HG02852 (cell line): ENCODE measurements around the gene PSMA3.
"Not testable (repeated sequence)": the region's sequence is repeated elsewhere in the genome, so short reads cannot be mapped to it uniquely, and the experiment has no call there.

Experiments used
- ATAC-seq: cut with Tn5 transposase; IDR thresholded peaks from one replicate; pipeline ENCODE4 v1.9.1; 2021; ENCODE audit warnings: mild to moderate bottlenecking, moderate library complexity; ENCODE audit not compliant: unreplicated experiment

The PSMA3 gene

GRCh38 chr14:58244556-58245387, at the start of gene PSMA3:
Gene PSMA3, plus strand, starts transcription at chr14:58244843. Its CDS starts 78 bp downstream, at chr14:58244921.
- ATAC-seq, result peak; percentile 92

GRCh38 chr14:58196198-58196597, 48.4 kb upstream of the PSMA3 start:
- ATAC-seq, result no peak

- ATAC-seq, result no peak
These were observed 46.6 kb upstream of the PSMA3 start for GRCh38 chr14:58198086-58198485.

DNA sequence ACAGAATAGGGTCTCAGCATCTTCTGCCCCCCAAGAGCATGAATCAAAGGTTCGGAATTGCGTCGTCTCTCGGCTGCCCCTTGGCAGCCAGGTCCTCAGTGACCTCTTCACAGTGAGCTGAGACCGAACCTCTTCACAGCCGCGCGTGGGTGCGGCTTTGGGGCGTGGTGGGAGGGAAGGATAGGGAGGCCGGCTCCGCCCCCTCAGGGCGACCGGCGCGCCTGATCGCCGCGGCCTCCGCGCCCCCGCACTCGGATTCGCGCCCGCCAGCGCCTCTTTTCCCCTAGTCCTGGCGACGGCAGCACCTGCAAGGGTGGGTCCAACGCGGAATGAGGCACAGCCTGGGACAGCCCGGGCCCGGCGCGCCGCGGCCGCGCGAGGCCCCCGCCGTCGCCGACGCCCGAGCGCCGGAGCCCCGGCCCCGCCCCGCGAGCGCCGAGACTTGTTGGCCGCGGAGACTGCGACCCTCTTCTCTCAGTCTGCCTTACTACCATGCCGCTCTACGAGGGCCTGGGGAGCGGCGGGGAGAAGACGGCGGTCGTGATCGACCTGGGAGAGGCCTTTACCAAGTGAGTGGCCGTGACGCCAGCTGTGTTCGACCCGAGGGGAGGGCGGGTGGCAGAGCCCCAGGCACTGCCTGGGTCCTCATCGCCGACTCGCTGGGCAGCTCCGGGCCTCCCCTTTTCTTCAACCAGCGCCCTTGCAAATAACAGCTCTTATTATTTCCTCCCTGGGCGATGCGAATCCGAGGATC, 44.7 kb upstream of the PSMA3 start, which contains the start of gene ACTR10:
ACTR10 (plus strand) TSS at position 424 of the 754 bp plus-strand sequence; CDS start at position 493, 69 bp downstream.
- peak; percentile 92 for ATAC-seq

DNA sequence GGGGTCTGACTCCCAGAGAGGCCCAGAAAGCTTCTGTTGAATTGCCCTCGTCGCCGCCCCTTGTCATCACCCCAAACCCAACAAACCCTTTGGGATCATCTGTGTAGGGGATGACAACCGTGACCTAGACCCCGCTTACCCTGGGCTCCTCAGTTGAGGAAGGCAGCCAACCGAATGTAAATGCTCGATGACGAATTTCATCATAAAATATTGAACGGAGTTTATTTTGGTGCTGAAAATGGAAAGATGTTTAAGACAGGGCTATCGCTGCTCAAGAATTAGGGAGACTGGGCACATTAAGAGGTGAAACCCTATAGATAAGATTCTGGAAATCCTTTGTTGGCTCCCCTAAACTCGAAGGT, 44.2 kb upstream of the PSMA3 start:
- ATAC-seq, result peak; percentile 20

GRCh38 chr14:58200846-58201245, 43.8 kb upstream of the PSMA3 start:
- ATAC-seq, result no peak

DNA sequence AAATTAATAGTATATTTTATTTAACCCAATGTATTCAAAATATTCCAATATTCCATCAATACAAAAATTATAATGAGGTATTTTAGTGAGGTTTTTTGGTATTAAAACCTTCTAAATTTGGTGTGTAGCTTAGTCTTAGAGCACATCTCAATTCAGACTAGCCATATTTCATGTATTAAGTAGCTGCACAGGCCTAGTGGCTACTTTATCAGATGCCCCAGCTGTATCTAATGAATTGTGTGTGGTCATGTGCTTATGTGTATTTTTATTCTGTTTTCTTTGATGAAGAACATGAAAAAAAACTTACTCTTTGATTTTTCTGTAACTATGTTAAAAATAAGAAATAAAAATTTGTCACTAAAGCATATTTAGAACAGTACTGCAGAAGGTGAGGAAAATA, 31.5 kb upstream of the PSMA3 start:
- ATAC-seq, result no peak

DNA sequence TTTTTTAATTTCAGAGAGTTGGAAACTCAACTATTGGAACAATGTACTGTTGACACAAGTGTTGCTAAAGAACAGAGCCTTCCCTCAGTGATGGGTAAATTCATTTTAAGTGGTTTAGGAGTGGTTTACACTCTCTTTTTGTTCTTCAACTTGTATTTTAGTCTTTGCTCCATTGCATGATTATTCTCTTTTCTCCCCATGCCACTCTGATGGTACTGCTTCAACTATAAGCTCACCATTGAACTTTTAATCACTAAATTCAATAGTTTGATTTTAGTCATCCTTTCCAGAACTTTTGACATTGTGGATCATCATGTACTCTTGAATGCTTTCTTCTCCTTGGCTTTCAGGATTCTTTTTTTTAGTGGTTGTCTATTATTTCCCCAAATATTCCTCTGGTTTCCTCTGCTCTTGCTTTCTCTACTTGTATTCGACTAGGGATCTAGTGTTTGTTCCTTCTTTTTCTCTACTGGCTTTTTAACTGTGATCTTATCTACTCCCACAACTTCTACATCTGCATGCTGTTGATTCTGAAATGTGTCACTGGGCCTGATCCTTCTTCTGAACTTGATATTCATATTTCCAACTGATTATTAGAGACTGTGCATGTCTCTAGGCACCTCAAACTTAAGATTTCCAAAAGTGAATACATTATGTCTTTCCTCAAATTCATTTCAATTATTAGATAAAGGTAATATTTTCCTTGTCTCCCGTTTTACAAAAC, 29.3 kb upstream of the PSMA3 start:
- no peak for ATAC-seq

- ATAC-seq, result no peak
These were observed 28.1 kb upstream of the PSMA3 start for GRCh38 chr14:58216544-58216943.

DNA sequence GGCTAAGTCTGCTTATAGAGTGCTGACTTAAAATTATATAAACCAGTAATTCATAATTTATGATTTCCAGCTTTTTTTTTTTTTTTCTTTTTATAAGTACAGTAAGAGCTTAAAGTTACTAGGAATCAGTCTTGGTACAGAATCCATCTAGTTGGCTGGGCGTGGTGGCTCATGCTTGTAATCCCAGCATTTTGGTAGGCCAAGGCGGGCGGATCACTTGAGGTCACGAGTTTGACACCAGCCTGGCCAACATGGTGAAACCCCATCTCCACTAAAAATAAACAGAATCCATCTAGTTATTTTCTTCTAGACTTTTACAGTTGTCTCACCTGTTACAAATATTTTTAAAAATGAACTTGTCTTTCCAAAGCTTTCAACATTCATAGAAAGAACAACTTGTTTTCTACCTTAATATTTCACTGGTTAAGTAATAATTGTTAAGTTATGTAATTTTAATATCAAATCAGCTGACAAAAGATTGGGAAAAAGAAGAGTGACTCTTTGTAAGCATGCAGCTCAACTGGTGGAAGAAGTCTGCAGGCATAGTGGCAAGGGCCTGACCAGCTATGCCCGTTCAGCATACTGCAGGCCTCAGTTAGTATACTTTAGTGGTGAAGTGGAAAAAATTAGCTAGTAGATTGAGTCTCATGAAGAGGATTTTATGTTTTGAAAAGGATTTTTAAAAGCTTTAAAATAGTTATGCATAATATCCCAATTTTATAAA, 17.4 kb upstream of the PSMA3 start:
- ATAC-seq, result no peak

DNA sequence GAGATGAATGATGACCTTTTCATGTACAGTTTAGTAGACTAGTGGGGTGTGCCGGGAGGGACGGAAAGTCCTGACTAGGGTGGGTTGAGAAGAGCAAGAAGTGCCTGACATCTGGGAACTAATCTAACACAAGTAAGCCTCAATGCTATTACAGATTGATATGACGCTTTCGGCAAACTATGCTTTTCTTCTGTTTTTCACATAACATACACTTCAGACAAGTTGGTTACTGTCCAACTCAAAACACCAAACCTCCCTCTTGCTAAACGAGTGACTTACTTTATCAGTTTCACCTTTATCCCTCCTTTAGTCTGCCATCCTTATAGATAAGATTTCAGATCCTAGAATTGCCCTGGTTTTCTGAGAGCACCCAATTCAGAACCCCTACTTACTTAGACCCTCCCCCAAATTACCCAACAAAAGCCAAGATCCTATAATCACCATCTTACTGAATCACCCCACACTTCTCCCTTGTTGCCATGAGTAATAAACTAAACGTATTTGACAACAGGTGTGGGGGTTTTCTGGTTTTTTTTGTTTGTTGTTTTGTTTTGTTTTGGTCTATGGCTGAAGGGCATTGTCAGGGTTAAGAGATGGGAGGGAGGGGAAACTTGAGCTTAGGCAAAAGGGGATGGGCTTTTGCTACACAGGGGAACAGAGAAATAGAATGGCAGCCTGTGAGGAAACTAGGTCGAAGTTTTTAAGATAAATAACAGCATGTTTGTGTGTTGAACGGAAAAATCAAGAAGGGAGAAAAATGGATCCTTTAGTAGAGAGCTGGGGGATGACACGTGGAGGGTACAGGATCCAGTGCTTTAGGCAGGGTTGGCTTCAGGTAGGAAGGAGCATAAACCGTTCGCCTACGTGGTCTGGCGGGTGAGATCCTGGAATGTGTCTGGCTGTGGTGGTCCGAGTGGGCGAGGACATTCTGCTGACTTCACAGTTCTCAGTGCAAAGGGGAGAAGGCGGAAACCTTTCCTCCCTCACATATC, 6.1 kb upstream of the PSMA3 start:
- ATAC-seq, result no peak

GRCh38 chr14:58239244-58240195, 5.1 kb upstream of the PSMA3 start:
- ATAC-seq, result no peak

GRCh38 chr14:58243790-58244555, 670 bp upstream of the PSMA3 start:
- ATAC-seq, result peak; percentile 30

DNA sequence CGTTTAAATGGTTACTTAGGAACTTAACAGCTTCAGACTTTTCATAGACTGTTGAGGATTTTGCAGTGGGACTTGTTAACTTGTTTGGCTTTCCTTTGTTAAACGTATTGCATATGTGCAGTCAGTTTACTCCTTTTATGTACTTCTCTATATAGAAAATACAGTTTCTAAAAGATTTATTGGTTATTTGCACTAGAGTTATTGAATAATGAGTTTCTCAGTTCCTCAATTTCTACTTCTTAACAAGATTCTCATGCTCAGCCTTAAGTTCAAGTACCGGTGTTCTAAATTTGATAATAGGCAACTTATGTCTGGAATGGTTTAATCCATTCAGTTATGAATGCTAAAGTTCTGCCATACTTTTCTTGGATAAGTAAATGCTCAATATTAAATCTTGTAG, 919 bp downstream of the PSMA3 start:
- ATAC-seq, result no peak

DNA sequence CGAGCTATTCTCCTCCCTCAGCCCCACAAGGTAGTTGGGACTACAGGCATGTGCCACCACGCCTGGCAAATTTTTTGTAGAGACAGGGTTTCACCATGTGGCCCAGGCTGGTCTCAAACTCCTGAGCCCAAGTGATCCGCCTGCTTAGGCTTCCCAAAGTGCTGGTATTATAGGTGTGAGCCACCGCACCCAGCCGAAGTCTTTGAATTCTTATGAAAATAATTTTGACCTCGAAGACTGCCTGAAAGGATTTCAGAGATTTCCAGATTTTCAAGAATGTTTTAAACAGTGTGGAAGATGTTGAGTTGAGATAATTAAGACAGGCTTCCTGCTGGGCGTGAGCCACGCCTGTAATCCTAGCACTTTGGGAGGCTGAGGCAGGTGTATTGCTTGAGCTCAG, 5.0 kb downstream of the PSMA3 start:
- ATAC-seq, result no peak

DNA sequence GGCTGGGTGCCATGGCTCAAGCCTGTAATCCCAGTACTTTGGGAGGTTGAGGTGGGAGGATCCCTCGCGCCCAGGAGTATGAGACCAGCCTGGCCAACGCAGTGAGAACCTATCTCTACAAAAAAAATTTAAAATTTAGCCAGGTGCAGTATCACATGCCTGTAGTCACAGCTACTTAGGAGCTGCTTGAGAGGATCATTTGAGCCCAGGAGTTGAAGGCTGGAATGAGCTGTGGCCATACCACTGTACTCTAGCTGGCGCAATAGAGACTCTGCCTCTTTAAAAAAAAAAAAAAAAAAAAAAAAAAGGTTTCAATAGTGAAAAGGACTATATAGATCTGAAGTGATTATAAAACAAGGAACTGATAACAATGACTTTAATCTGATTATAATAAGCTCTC, 13.5 kb downstream of the PSMA3 start:
- no peak for ATAC-seq

- ATAC-seq, result not testable (repeated sequence)
These were observed 17.4 kb downstream of the PSMA3 start for GRCh38 chr14:58262005-58262404.

GRCh38 chr14:58265401-58265800, 20.8 kb downstream of the PSMA3 start:
- no peak for ATAC-seq
